Measurements from ENCODE around the gene ARHGAP15.

DNA sequence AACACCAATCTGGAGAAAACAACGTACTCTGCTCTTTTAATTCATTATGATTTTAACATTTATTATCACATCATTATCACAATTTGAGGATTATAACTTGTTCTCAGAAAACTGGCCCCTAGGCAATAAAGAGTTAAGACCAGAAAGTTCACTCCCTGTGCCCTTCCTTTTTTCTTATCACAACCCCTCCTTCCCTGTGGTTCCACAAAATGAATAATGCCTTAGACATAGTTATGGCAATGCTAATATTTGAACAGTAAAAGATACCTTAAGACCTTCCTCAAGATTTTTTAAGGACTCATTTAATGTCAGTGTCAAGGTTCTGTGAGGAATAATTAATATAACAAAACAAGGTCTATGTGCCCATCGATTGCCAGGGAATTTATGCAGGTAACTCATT is 596.2 kb downstream of the ARHGAP15 start:
- TF ChIP-seq, protein P1, sequence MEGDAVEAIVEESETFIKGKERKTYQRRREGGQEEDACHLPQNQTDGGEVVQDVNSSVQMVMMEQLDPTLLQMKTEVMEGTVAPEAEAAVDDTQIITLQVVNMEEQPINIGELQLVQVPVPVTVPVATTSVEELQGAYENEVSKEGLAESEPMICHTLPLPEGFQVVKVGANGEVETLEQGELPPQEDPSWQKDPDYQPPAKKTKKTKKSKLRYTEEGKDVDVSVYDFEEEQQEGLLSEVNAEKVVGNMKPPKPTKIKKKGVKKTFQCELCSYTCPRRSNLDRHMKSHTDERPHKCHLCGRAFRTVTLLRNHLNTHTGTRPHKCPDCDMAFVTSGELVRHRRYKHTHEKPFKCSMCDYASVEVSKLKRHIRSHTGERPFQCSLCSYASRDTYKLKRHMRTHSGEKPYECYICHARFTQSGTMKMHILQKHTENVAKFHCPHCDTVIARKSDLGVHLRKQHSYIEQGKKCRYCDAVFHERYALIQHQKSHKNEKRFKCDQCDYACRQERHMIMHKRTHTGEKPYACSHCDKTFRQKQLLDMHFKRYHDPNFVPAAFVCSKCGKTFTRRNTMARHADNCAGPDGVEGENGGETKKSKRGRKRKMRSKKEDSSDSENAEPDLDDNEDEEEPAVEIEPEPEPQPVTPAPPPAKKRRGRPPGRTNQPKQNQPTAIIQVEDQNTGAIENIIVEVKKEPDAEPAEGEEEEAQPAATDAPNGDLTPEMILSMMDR (IDR thresholded peaks at IDR 0.05): no peak
- TF ChIP-seq POLR2A (IDR thresholded peaks at IDR 0.05) (no peak), POLR2AphosphoS5 (IDR thresholded peaks at IDR 0.05) (no peak), EP300 (IDR thresholded peaks at IDR 0.05) (no peak)

Data from suprapubic skin (tissue), 4 donors.